ENCODE data around the gene NALCN.

- TF ChIP-seq POLR2A (IDR thresholded peaks at IDR 0.05) (no peak), CTCF (IDR thresholded peaks at IDR 0.05) (no peak), POLR2AphosphoS5 (IDR thresholded peaks at IDR 0.05) (no peak), EP300 (IDR thresholded peaks at IDR 0.05; ENCODE audit: low read depth) (no peak)
These were observed 185.9 kb downstream of the NALCN start for GRCh38 chr13:101230271-101230890.
